Bronchial epithelial cell (primary cell): ENCODE measurements around the gene NYNRIN. TPM values are rescaled to one million over a fixed set of nuclear protein-coding genes. Genes with fewer than 3 reads are reported as not detected.

Experiments
- DNase-seq: peaks from one replicate; pipeline ENCODE4 v3.0.0-alpha.2; 2010; ENCODE audit warnings: low read depth
- FAIRE-seq: peaks from 2 replicates; lab custom pipeline; 2011; peaks lifted over from hg19 to GRCh38; lab: Jason Lieb, UNC
- H3K27me3 ChIP-seq: 2 replicates; pipeline ENCODE4 v1.5.1; 2011; ENCODE audit warnings: low read length; ENCODE audit not compliant: control insufficient read depth, insufficient read depth
- H3K36me3 ChIP-seq: 2 replicates; pipeline ENCODE4 v1.5.1; 2011; ENCODE audit warnings: low read length; ENCODE audit not compliant: control insufficient read depth, insufficient read depth
- H3K4me3 ChIP-seq: 2 replicates; pipeline ENCODE4 v1.5.1; 2011; ENCODE audit warnings: mild to moderate bottlenecking, low read depth, low read length, control low read depth
- CTCF ChIP-seq: IDR thresholded peaks from 2 replicates; pipeline ENCODE4 v1.5.1; 2011; ENCODE audit warnings: mild to moderate bottlenecking, moderate library complexity, low read length, control low read depth, inconsistent platforms; ENCODE audit not compliant: insufficient read depth, severe bottlenecking
- total RNA-seq: library from RNA; depleted of rRNA; stranded (reverse); fragments of >200 nt; gene quantifications from 2 replicates; pipeline ENCODE4 v1.2.1, GENCODE V29; 2014

Gene NYNRIN
- total RNA-seq, 1 donor from 2014 or later = 2.6 TPM

- TF ChIP-seq CTCF = no peak
- no peak overlapping the region for H3K4me3 ChIP-seq
- H3K36me3 ChIP-seq = no peaks in the 10 kb centered on the region
- FAIRE-seq = no peak
- no peak for DNase-seq
- no peaks in the 10 kb centered on the region for H3K27me3 ChIP-seq
Observed at GRCh38 chr14:24356208-24356607, 42.6 kb upstream of the NYNRIN start.

DNA sequence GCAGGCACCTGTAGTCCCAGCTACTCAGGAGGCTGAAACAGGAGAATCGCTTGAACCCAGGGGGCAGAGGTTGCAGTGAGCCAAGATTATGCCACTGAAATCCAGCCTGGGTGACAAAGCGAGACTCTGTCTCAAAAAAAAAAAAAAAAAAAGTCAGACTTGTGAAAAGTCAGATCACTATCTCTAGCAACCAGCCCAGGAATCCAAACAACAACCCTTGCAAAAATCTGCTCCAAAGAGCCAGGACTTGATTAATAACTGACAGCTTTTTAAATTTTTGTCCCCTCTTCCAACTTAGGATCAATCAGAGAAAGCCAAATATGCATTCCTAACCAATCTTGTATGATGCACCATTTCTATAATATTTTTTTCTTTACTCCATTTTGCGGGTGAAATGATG is 38.5 kb upstream of the NYNRIN start:
- no peak for DNase-seq

GRCh38 chr14:24361326-24361725 is 37.5 kb upstream of the NYNRIN start:
- no peak overlapping the region for H3K4me3 ChIP-seq
- H3K36me3 ChIP-seq = no peaks in the 10 kb centered on the region
- DNase-seq = no peak
- no peak for TF ChIP-seq CTCF
- no peaks in the 10 kb centered on the region for H3K27me3 ChIP-seq
- no peak for FAIRE-seq

More for the DNA sequence above, 38.5 kb upstream of the NYNRIN start:
- no peak overlapping the region for H3K4me3 ChIP-seq
- H3K27me3 ChIP-seq = no peaks in the 10 kb centered on the region
- no peak for TF ChIP-seq CTCF
- no peaks in the 10 kb centered on the region for H3K36me3 ChIP-seq
- no peak for FAIRE-seq

GRCh38 chr14:24362241-24362960 is 36.4 kb upstream of the NYNRIN start:
- TF ChIP-seq CTCF = no peak
- H3K4me3 ChIP-seq = no peak overlapping the region
- H3K27me3 ChIP-seq = no peaks in the 10 kb centered on the region
- DNase-seq (no peak), FAIRE-seq (no peak)
- H3K36me3 ChIP-seq = no peaks in the 10 kb centered on the region

DNA sequence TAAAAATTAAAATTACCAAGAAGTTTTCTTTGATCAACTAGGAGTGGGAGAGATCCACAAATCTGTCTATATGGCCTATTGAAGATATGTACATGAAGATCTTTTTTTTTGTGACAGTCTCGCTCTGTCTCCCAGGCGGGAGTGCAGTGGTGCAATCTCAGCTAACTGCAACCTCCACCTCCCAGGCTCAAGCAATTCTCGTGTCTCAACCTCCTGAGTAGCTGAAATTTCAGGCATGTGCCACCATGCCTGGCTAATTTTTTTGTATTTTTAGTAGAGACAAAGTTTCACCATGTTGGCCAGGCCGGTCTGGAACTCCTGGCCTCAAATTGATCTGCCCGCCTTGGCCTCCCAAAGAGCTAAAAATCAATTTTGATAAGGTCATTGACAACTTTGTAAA is 35.4 kb upstream of the NYNRIN start:
- no peak for FAIRE-seq
- H3K4me3 ChIP-seq = no peak overlapping the region
- DNase-seq = no peak
- H3K27me3 ChIP-seq = no peaks in the 10 kb centered on the region
- H3K36me3 ChIP-seq = no peaks in the 10 kb centered on the region
- TF ChIP-seq CTCF = no peak

DNA sequence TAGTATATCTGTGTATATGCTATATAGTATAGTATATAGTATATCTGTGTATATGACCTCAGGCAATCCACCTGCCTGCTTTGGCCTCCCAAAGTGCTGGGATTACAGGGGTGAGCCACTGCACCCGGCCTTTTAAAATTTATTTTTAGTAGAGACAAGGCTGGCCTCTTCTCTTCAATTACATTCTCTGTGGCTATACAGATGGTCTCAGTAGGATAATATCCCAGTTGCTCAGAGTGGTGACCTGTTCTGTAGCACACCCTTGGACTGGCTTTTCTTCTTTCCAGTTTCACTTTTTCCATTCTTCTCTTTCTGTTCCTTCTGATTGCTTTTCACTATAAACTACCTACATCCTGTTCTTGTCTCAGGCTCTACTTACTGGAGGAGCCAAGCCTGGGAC is 34.0 kb upstream of the NYNRIN start:
- FAIRE-seq = no peak

More for the DNA sequence above, 34.0 kb upstream of the NYNRIN start:
- DNase-seq = no peak
- Histone ChIP-seq H3K4me3 (no peak overlapping the region), H3K27me3 (no peaks in the 10 kb centered on the region), H3K36me3 (peaks cover 1% of the 10 kb centered on the region)
- TF ChIP-seq CTCF = no peak
